HepG2 (cell line): ENCODE measurements around the gene DNAJB8. TPM values are rescaled to one million over a fixed set of nuclear protein-coding genes. Genes with fewer than 3 reads are reported as not detected.

Source experiments
- AKAP8 ChIP-seq: sonication (generic); formaldehyde crosslinking; IDR thresholded peaks from 2 replicates; pipeline ENCODE4 v1.5.1; 2020; ENCODE audit warnings: mild to moderate bottlenecking, missing genetic modification reagents
- ZNF234 ChIP-seq: sonication (generic); formaldehyde crosslinking; conservative IDR thresholded peaks from 2 replicates; pipeline ENCODE4 v1.5.1; 2020; ENCODE audit warnings: mild to moderate bottlenecking, missing genetic modification reagents
- polyA plus RNA-seq, 8 experiments: library from polyadenylated mRNA; depleted of rRNA in 3 of 8; stranded (reverse) in 7 of 8; unstranded in 1 of 8; fragments of >200 nt; fragmentation: Illumina TruSeq in 4 of 8; extraction: Trizol in 4 of 8; gene quantifications; 2 replicates each; pipeline versions ENCODE4 v1.2.1 to v1.2.3, GENCODE V29; 2011 to 2016; ENCODE audit warnings: low read depth in 4 of 8, missing spikeins in 1 of 8, mixed read lengths in 1 of 8; ENCODE audit not compliant: insufficient read depth in 1 of 8
- total RNA-seq, 5 experiments: library from RNA; depleted of rRNA; stranded (reverse); fragments of >200 nt; fragmentation: Illumina TruSeq; extraction: Trizol; gene quantifications; 2 replicates each; pipeline ENCODE4 v1.2.3, GENCODE V29; 2016; ENCODE audit warnings: low read depth in 1 of 5
- TF ChIP-seq, protein P1 (sequence below): sonication (generic); formaldehyde crosslinking; IDR thresholded peaks from 2 replicates; pipeline ENCODE4 v1.5.0; 2020; ENCODE audit warnings: mild to moderate bottlenecking, missing genetic modification reagents
- TF ChIP-seq, protein P2 (sequence below): sonication (generic); formaldehyde crosslinking; conservative IDR thresholded peaks from 2 replicates; pipeline ENCODE4 v1.4.0; 2020; ENCODE audit warnings: mild to moderate bottlenecking, missing genetic modification reagents, moderate library complexity
- TF ChIP-seq, protein P3 (sequence below): sonication (generic); formaldehyde crosslinking; IDR thresholded peaks from 2 replicates; pipeline ENCODE4 v1.5.0; 2020; ENCODE audit warnings: missing genetic modification reagents, mild to moderate bottlenecking, borderline replicate concordance
- TF ChIP-seq, protein P4 (sequence below): IDR thresholded peaks from 2 replicates; pipeline ENCODE4 v1.6.1; 2016; ENCODE audit warnings: missing biosample characterization, missing genetic modification reagents, low read depth
- TF ChIP-seq, protein P5 (sequence below): sonication (generic); formaldehyde crosslinking; IDR thresholded peaks from 2 replicates; pipeline ENCODE4 v1.5.1; 2020; ENCODE audit warnings: mild to moderate bottlenecking, missing genetic modification reagents
- TF ChIP-seq, protein P6 (sequence below): sonication (generic); formaldehyde crosslinking; IDR thresholded peaks from 2 replicates; pipeline ENCODE4 v1.5.0; 2020; ENCODE audit warnings: missing genetic modification reagents
- TF ChIP-seq, protein P7 (sequence below): sonication (generic); formaldehyde crosslinking; IDR thresholded peaks from 2 replicates; pipeline ENCODE4 v1.4.0; 2020; ENCODE audit warnings: mild to moderate bottlenecking, missing genetic modification reagents

DNAJB8 gene
- total and polyA plus RNA-seq, 2 of the 13 experiments (the other 11 are each of a cell fraction or from before 2014, with no cell fraction given) = not detected

DNA sequence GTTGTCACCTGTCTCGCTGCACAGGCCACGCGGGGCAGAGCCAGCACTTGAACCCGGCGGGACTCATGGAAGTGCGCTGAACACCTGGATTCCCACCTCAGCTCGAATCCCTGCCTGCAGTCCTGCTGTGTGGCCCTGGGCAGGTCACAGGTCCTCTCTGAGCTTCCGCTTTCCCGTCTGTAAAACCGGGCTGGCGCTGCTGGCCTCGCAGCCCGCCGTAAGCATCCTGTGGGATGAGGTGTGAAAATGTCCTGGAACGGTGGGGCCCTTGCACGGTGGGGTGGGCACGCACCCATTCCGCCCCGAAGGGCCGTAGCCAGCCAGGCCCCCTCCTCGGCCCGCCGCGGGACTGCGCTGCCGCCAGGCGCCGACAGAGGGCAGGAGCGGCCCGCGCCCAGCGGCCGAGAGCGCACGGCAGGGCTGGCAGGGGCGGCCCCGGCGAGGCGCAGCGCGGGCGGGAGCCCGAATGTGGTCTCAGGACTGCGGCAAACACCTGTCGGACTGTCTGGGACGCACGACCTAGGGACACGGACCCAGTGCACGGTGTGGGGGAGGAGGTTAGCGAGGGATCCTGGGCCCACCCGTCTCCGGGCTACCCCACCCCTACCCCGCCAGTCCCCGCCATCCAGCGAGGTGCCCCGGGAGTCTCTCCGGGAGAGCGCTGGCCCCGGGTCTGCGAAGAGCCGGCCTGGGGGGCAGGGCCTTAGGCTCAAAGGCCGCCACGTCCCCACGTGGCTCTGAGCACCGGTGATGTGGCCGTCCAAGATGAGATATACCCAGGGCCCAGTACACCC lies 40.4 kb downstream of the DNAJB8 start (continued):
- TF ChIP-seq AKAP8 = no peak
- TF ChIP-seq, protein P1, sequence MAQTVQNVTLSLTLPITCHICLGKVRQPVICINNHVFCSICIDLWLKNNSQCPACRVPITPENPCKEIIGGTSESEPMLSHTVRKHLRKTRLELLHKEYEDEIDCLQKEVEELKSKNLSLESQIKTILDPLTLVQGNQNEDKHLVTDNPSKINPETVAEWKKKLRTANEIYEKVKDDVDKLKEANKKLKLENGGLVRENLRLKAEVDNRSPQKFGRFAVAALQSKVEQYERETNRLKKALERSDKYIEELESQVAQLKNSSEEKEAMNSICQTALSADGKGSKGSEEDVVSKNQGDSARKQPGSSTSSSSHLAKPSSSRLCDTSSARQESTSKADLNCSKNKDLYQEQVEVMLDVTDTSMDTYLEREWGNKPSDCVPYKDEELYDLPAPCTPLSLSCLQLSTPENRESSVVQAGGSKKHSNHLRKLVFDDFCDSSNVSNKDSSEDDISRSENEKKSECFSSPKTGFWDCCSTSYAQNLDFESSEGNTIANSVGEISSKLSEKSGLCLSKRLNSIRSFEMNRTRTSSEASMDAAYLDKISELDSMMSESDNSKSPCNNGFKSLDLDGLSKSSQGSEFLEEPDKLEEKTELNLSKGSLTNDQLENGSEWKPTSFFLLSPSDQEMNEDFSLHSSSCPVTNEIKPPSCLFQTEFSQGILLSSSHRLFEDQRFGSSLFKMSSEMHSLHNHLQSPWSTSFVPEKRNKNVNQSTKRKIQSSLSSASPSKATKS (CRISPR knock-in tag) = no peak
- TF ChIP-seq, protein P2, sequence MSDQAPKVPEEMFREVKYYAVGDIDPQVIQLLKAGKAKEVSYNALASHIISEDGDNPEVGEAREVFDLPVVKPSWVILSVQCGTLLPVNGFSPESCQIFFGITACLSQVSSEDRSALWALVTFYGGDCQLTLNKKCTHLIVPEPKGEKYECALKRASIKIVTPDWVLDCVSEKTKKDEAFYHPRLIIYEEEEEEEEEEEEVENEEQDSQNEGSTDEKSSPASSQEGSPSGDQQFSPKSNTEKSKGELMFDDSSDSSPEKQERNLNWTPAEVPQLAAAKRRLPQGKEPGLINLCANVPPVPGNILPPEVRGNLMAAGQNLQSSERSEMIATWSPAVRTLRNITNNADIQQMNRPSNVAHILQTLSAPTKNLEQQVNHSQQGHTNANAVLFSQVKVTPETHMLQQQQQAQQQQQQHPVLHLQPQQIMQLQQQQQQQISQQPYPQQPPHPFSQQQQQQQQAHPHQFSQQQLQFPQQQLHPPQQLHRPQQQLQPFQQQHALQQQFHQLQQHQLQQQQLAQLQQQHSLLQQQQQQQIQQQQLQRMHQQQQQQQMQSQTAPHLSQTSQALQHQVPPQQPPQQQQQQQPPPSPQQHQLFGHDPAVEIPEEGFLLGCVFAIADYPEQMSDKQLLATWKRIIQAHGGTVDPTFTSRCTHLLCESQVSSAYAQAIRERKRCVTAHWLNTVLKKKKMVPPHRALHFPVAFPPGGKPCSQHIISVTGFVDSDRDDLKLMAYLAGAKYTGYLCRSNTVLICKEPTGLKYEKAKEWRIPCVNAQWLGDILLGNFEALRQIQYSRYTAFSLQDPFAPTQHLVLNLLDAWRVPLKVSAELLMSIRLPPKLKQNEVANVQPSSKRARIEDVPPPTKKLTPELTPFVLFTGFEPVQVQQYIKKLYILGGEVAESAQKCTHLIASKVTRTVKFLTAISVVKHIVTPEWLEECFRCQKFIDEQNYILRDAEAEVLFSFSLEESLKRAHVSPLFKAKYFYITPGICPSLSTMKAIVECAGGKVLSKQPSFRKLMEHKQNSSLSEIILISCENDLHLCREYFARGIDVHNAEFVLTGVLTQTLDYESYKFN = peak; percentile 49; the same call in 1 of the 2 replicates
- TF ChIP-seq, protein P3, sequence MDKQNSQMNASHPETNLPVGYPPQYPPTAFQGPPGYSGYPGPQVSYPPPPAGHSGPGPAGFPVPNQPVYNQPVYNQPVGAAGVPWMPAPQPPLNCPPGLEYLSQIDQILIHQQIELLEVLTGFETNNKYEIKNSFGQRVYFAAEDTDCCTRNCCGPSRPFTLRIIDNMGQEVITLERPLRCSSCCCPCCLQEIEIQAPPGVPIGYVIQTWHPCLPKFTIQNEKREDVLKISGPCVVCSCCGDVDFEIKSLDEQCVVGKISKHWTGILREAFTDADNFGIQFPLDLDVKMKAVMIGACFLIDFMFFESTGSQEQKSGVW (CRISPR knock-in tag) = no peak
- TF ChIP-seq, protein P4, sequence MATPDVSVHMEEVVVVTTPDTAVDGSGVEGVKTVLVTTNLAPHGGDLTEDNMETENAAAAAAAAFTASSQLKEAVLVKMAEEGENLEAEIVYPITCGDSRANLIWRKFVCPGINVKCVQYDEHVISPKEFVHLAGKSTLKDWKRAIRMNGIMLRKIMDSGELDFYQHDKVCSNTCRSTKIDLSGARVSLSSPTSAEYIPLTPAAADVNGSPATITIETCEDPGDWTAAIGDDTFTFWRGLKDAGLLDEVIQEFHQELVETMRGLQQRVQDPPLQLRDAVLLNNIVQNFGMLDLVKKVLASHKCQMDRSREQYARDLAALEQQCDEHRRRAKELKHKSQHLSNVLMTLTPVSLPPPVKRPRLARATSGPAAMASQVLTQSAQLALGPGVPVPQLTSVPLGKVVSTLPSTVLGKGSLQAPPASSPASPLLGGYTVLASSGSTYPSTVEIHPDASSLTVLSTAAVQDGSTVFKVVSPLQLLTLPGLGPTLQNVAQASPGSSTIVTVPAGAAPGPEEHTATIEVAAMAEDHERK (CRISPR knock-in tag) = no peak
- TF ChIP-seq, protein P5, sequence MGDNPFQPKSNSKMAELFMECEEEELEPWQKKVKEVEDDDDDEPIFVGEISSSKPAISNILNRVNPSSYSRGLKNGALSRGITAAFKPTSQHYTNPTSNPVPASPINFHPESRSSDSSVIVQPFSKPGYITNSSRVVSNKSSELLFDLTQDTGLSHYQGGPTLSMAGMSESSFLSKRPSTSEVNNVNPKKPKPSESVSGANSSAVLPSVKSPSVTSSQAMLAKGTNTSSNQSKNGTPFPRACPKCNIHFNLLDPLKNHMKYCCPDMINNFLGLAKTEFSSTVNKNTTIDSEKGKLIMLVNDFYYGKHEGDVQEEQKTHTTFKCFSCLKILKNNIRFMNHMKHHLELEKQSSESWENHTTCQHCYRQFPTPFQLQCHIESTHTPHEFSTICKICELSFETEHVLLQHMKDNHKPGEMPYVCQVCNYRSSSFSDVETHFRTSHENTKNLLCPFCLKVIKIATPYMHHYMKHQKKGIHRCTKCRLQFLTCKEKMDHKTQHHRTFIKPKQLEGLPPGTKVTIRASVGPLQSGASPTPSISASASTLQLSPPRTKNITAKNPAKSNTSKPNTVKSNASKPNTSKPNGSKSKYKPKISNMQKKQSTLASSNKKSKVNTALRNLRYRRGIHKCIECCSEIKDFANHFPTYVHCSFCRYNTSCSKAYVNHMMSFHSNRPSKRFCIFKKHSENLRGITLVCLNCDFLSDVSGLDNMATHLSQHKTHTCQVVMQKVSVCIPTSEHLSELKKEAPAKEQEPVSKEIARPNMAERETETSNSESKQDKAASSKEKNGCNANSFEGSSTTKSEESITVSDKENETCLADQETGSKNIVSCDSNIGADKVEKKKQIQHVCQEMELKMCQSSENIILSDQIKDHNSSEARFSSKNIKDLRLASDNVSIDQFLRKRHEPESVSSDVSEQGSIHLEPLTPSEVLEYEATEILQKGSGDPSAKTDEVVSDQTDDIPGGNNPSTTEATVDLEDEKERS = no peak
- TF ChIP-seq, protein P6, sequence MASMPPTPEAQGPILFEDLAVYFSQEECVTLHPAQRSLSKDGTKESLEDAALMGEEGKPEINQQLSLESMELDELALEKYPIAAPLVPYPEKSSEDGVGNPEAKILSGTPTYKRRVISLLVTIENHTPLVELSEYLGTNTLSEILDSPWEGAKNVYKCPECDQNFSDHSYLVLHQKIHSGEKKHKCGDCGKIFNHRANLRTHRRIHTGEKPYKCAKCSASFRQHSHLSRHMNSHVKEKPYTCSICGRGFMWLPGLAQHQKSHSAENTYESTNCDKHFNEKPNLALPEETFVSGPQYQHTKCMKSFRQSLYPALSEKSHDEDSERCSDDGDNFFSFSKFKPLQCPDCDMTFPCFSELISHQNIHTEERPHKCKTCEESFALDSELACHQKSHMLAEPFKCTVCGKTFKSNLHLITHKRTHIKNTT (CRISPR knock-in tag) = no peak
- TF ChIP-seq, protein P7, sequence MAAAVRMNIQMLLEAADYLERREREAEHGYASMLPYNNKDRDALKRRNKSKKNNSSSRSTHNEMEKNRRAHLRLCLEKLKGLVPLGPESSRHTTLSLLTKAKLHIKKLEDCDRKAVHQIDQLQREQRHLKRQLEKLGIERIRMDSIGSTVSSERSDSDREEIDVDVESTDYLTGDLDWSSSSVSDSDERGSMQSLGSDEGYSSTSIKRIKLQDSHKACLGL (CRISPR knock-in tag) = no peak; the same call in 1 of the 2 replicates
- 0 out of 2 replicates have a peak, but pooled peaks have one; percentile 42 for TF ChIP-seq ZNF234 (CRISPR knock-in tag)
